ENCODE data around the gene CKM. TPM values are rescaled to one million over a fixed set of nuclear protein-coding genes. Genes with fewer than 3 reads are reported as not detected.

The CKM gene
- polyA plus RNA-seq, 2 of the 4 experiments (the other 2 are of a cell fraction): not detected

- WGBS (ENCODE audit: missing lambda C conversion rate): 63% methylated on average over 9 of the region's 11 CpGs
- POLR2A ChIA-PET: no interaction called here
These were observed 364 bp downstream of the CKM start for GRCh38 chr19:45322311-45322710.

GRCh38 chr19:45321848-45322247 is 827 bp downstream of the CKM start:
- no peak for TF ChIP-seq ATOH8 (CRISPR knock-in tag; IDR thresholded peaks at IDR 0.05; ENCODE audit: low read depth)
- no peak for TF ChIP-seq MAX (IDR thresholded peaks at IDR 0.05)
- no peak for TF ChIP-seq PBX3 (IDR thresholded peaks at IDR 0.05)
- TF ChIP-seq JUNB (IDR thresholded peaks at IDR 0.05): no peak
- TF ChIP-seq RCOR1 (IDR thresholded peaks at IDR 0.05; ENCODE audit: low read depth, low read length): no peak
- no peak for TF ChIP-seq MYC (IDR thresholded peaks at IDR 0.05; ENCODE audit: borderline replicate concordance, low read length)
- TF ChIP-seq MAZ (IDR thresholded peaks at IDR 0.05; ENCODE audit: borderline replicate concordance, low read depth, low read length): no peak
- no peak for TF ChIP-seq TFCP2L1 (CRISPR knock-in tag; IDR thresholded peaks at IDR 0.05)
- TF ChIP-seq ZNF302 (CRISPR knock-in tag; IDR thresholded peaks at IDR 0.05): no peak
- no peak for TF ChIP-seq HOXA7 (CRISPR knock-in tag; IDR thresholded peaks at IDR 0.05)
- no peak for TF ChIP-seq JUN (IDR thresholded peaks at IDR 0.05)
- no peak for TF ChIP-seq HOXB13 (CRISPR knock-in tag; IDR thresholded peaks at IDR 0.05; ENCODE audit: low read depth)
- TF ChIP-seq CTCF (IDR thresholded peaks at IDR 0.05): no peak
- TF ChIP-seq ZSCAN20 (CRISPR knock-in tag; IDR thresholded peaks at IDR 0.05): no peak
- CTCF ChIA-PET: interaction anchor here (2.7 kb wide), 1 partner anchor 16 kb away, joined by 7 read pairs; no protein-coding TSS in a partner anchor
- DNase-seq (ENCODE audit: low read depth in 1 of 2, low spot score in 1 of 2) (no peak), ATAC-seq (no peak), FAIRE-seq (no peak)
- Histone ChIP-seq H3K4me1 (peaks cover 5% of the 10 kb centered on the region; the same call in 1 of the 3 replicates), H3K9me3 (no peaks in the 10 kb centered on the region), H3K27ac (no peak overlapping the region), H3K4me2 (no peak overlapping the region), H3K4me3 (no peak overlapping the region)
- 56% methylated on average over 4 of the region's 7 CpGs for WGBS (ENCODE audit: missing lambda C conversion rate)
- POLR2A ChIA-PET: no interaction called here

More at GRCh38 chr19:45322311-45322710, 364 bp downstream of the CKM start:
- FAIRE-seq (no peak), ATAC-seq (no peak), DNase-seq (ENCODE audit: low read depth in 1 of 2, low spot score in 1 of 2) (no peak)
- Histone ChIP-seq H3K4me3 (no peak overlapping the region), H3K4me2 (no peak overlapping the region), H3K27ac (no peak overlapping the region), H3K4me1 (peaks cover 5% of the 10 kb centered on the region; the same call in 1 of the 3 replicates), H3K9me3 (no peaks in the 10 kb centered on the region)
- TF ChIP-seq KDM1A (IDR thresholded peaks at IDR 0.05; ENCODE audit: low read depth): no peak
- no peak for TF ChIP-seq RAD21 (conservative IDR thresholded peaks at IDR 0.05 in 1 of 2, IDR thresholded peaks at IDR 0.05 in 1 of 2)
- CTCF ChIA-PET: interaction anchor here (2.7 kb wide), 1 partner anchor 16 kb away, joined by 7 read pairs; no protein-coding TSS in a partner anchor

GRCh38 chr19:45320997-45321775 is 1.5 kb downstream of the CKM start:
- Histone ChIP-seq H3K9me3 (no peaks in the 10 kb centered on the region), H3K4me2 (no peak overlapping the region), H3K4me3 (no peak overlapping the region), H3K27ac (no peak overlapping the region), H3K4me1 (peaks cover 5% of the 10 kb centered on the region; the same call in 1 of the 3 replicates)
- ChIA-PET POLR2A (no interaction called here), CTCF (interaction anchor here (2.7 kb wide), 1 partner anchor 17 kb away, joined by 7 read pairs; no protein-coding TSS in a partner anchor)
- 73% methylated on average over 12 of the region's 12 CpGs for WGBS (ENCODE audit: missing lambda C conversion rate)
- no peak for DNase-seq (ENCODE audit: low read depth in 1 of 2, low spot score in 1 of 2)
- TF ChIP-seq RFX5 (IDR thresholded peaks at IDR 0.05): no peak
- peak; percentile 41 for TF ChIP-seq ZFP36 (IDR thresholded peaks at IDR 0.05; ENCODE audit: borderline replicate concordance, partially characterized antibody)
- no peak for TF ChIP-seq REST (IDR thresholded peaks at IDR 0.05)
- no peak for ATAC-seq
- no peak for FAIRE-seq
